GM12878 (cell line): Measurements from ENCODE around the gene ANKRD13B. TPM values are rescaled to one million over a fixed set of nuclear protein-coding genes. Genes with fewer than 3 reads are reported as not detected.
A peak's percentile ranks its signal among the peaks of the same experiment; 100 is the strongest.

Experiments used
- ATF7 ChIP-seq: fragments of 450-650 bp; IDR thresholded peaks from 2 replicates; pipeline ENCODE4 v1.6.1; 2016; ENCODE audit warnings: low read depth, mild to moderate bottlenecking
- CREM ChIP-seq: IDR thresholded peaks from 2 replicates; pipeline ENCODE4 v1.6.1; 2014; ENCODE audit warnings: antibody characterized with exemption, low read depth
- DPF2 ChIP-seq: fragments of 450-650 bp; IDR thresholded peaks from 2 replicates; pipeline ENCODE4 v1.6.1; 2017; ENCODE audit warnings: mild to moderate bottlenecking
- JUNB ChIP-seq: IDR thresholded peaks from 2 replicates; pipeline ENCODE4 v1.6.1; 2016; ENCODE audit warnings: antibody characterized with exemption, mild to moderate bottlenecking
- JUND ChIP-seq: IDR thresholded peaks from 2 replicates; pipeline ENCODE4 v1.6.1; 2012; ENCODE audit warnings: low read depth, mild to moderate bottlenecking, low read length, improper control_type of control experiment, moderate library complexity
- MAX ChIP-seq: IDR thresholded peaks from 2 replicates; pipeline ENCODE4 v1.6.1; 2012; ENCODE audit warnings: low read depth, low read length, improper control_type of control experiment
- NBN ChIP-seq: fragments of 450-650 bp; IDR thresholded peaks from 2 replicates; pipeline ENCODE4 v1.6.1; 2016
- RB1 ChIP-seq: fragments of 450-650 bp; formaldehyde crosslinking; IDR thresholded peaks from 2 replicates; pipeline ENCODE4 v1.6.1; 2017; ENCODE audit warnings: mild to moderate bottlenecking, borderline replicate concordance
- SP1 ChIP-seq: IDR thresholded peaks from one replicate; pipeline ENCODE4 v1.6.1; 2011; ENCODE audit warnings: low read depth, low read length
- SREBF2 ChIP-seq: IDR thresholded peaks from 2 replicates; pipeline ENCODE4 v1.6.1; 2012; ENCODE audit warnings: mild to moderate bottlenecking, low read length
- SUZ12 ChIP-seq: fragments of 200-600 bp; sonication (generic); IDR thresholded peaks from one replicate; pipeline ENCODE4 v1.6.1; 2018; ENCODE audit warnings: antibody characterized with exemption, mild to moderate bottlenecking; ENCODE audit not compliant: unreplicated experiment
- ZZZ3 ChIP-seq: IDR thresholded peaks from 2 replicates; pipeline ENCODE4 v1.6.1; 2011; ENCODE audit warnings: low read depth; ENCODE audit not compliant: control insufficient read depth, insufficient read length
- polyA plus RNA-seq, 11 experiments: library from polyadenylated mRNA; depleted of rRNA in 4 of 11; unstranded in 6 of 11; stranded (reverse) in 5 of 11; fragments of >200 nt; fragmentation: Nextera tagmentation in 4 of 11; fragmentation: Illumina TruSeq in 1 of 11; extraction: Ambion mirVana in 4 of 11; extraction: Trizol in 1 of 11; gene quantifications; 1 replicate in 1 of 11; 2 replicates in 10 of 11; pipeline versions ENCODE4 v1.2.1 to v1.2.3, GENCODE V29; 2011 to 2016; ENCODE audit warnings: inconsistent platforms in 2 of 11, missing spikeins in 2 of 11, low read depth in 1 of 11
- total RNA-seq, 4 experiments: library from RNA; depleted of rRNA in 3 of 4; stranded (reverse); fragments of >200 nt in 3 of 4; fragmentation: Illumina TruSeq in 1 of 4; extraction: Trizol in 1 of 4; gene quantifications; 2 replicates each; pipeline versions ENCODE4 v1.2.1 to v1.2.3, GENCODE V29; 2013 to 2021
- TF ChIP-seq, protein P1 (sequence below): fragments of 450-650 bp; IDR thresholded peaks from 2 replicates; pipeline ENCODE4 v1.6.1; 2017; ENCODE audit warnings: mild to moderate bottlenecking, moderate library complexity
- TF ChIP-seq, protein P2 (sequence below): fragments of 450-650 bp; IDR thresholded peaks from 2 replicates; pipeline ENCODE4 v1.6.1; 2017; ENCODE audit warnings: borderline replicate concordance
- TF ChIP-seq, protein P3 (sequence below): fragments of 450-650 bp; IDR thresholded peaks from 2 replicates; pipeline ENCODE4 v1.6.1; 2017; ENCODE audit warnings: antibody characterized with exemption, mild to moderate bottlenecking, moderate library complexity
- TF ChIP-seq, protein P4 (sequence below): fragments of 450-650 bp; IDR thresholded peaks from 2 replicates; pipeline ENCODE4 v1.6.1; 2017; ENCODE audit warnings: mild to moderate bottlenecking, moderate library complexity

The ANKRD13B gene
- total and polyA plus RNA-seq, 10 of the 15 experiments (the other 5 are each of a cell fraction or from before 2014, with no cell fraction given) = 0.18 to 15.0 (median 2.8) TPM

DNA sequence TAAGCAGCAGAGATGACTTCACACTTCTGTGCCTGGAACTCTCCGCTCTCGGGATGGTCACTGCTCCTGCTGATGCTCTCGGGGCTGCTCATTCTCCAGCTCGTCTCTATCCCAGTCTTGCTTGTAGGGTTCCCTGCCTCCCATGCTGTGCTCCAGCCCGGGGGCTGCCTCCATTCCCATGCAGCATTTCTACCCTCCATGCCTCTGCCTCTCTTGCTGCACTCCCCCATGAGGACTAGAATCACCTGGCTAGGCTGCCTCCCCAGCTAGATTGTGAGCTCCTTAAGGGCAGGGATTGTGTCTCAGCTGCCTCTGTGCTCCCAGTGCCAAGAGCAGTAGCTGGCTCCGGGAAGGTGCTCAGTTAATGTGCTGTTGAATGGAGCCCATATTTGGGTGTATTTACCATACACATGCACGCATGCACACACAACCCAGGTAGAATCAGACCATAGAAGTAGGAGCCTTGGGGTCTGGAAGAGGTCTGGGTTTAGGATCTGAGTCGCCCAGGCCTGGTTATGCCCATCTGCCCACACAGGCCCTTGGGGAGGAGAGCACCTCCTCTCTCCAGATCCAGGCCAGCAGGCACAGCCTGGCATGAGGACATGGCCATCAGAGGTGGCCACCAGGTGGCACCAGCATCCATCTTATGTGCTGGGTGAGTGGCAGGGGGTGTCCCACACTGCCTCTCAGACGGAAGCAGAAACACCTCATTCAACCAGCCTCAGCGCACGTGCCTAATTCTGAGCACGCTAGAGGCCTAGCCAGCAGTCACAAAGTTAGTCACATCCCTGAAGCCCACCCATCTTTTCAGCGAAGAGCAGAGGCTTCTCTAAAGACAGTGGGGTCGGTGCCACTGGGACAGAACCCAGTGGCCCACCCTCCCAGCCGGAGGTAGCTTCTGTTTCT lies 12.8 kb upstream of the ANKRD13B start (continued):
- TF ChIP-seq, protein P1, sequence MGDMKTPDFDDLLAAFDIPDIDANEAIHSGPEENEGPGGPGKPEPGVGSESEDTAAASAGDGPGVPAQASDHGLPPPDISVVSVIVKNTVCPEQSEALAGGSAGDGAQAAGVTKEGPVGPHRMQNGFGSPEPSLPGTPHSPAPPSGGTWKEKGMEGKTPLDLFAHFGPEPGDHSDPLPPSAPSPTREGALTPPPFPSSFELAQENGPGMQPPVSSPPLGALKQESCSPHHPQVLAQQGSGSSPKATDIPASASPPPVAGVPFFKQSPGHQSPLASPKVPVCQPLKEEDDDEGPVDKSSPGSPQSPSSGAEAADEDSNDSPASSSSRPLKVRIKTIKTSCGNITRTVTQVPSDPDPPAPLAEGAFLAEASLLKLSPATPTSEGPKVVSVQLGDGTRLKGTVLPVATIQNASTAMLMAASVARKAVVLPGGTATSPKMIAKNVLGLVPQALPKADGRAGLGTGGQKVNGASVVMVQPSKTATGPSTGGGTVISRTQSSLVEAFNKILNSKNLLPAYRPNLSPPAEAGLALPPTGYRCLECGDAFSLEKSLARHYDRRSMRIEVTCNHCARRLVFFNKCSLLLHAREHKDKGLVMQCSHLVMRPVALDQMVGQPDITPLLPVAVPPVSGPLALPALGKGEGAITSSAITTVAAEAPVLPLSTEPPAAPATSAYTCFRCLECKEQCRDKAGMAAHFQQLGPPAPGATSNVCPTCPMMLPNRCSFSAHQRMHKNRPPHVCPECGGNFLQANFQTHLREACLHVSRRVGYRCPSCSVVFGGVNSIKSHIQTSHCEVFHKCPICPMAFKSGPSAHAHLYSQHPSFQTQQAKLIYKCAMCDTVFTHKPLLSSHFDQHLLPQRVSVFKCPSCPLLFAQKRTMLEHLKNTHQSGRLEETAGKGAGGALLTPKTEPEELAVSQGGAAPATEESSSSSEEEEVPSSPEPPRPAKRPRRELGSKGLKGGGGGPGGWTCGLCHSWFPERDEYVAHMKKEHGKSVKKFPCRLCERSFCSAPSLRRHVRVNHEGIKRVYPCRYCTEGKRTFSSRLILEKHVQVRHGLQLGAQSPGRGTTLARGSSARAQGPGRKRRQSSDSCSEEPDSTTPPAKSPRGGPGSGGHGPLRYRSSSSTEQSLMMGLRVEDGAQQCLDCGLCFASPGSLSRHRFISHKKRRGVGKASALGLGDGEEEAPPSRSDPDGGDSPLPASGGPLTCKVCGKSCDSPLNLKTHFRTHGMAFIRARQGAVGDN = peak; percentile 95
- TF ChIP-seq DPF2 = no peak
- TF ChIP-seq MAX = peak; percentile 91
- TF ChIP-seq JUND = no peak
- peak; percentile 17 for TF ChIP-seq SP1
- 0 out of 2 replicates have a peak, but pooled peaks have one; percentile 52 for TF ChIP-seq ATF7
- TF ChIP-seq, protein P2, sequence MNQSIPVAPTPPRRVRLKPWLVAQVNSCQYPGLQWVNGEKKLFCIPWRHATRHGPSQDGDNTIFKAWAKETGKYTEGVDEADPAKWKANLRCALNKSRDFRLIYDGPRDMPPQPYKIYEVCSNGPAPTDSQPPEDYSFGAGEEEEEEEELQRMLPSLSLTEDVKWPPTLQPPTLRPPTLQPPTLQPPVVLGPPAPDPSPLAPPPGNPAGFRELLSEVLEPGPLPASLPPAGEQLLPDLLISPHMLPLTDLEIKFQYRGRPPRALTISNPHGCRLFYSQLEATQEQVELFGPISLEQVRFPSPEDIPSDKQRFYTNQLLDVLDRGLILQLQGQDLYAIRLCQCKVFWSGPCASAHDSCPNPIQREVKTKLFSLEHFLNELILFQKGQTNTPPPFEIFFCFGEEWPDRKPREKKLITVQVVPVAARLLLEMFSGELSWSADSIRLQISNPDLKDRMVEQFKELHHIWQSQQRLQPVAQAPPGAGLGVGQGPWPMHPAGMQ = no peak
- TF ChIP-seq JUNB = no peak
- peak; percentile 80; the same call in 1 of the 2 replicates for TF ChIP-seq NBN
- TF ChIP-seq, protein P3, sequence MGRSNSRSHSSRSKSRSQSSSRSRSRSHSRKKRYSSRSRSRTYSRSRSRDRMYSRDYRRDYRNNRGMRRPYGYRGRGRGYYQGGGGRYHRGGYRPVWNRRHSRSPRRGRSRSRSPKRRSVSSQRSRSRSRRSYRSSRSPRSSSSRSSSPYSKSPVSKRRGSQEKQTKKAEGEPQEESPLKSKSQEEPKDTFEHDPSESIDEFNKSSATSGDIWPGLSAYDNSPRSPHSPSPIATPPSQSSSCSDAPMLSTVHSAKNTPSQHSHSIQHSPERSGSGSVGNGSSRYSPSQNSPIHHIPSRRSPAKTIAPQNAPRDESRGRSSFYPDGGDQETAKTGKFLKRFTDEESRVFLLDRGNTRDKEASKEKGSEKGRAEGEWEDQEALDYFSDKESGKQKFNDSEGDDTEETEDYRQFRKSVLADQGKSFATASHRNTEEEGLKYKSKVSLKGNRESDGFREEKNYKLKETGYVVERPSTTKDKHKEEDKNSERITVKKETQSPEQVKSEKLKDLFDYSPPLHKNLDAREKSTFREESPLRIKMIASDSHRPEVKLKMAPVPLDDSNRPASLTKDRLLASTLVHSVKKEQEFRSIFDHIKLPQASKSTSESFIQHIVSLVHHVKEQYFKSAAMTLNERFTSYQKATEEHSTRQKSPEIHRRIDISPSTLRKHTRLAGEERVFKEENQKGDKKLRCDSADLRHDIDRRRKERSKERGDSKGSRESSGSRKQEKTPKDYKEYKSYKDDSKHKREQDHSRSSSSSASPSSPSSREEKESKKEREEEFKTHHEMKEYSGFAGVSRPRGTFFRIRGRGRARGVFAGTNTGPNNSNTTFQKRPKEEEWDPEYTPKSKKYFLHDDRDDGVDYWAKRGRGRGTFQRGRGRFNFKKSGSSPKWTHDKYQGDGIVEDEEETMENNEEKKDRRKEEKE = no peak
- TF ChIP-seq RB1 = peak; percentile 81
- TF ChIP-seq, protein P4, sequence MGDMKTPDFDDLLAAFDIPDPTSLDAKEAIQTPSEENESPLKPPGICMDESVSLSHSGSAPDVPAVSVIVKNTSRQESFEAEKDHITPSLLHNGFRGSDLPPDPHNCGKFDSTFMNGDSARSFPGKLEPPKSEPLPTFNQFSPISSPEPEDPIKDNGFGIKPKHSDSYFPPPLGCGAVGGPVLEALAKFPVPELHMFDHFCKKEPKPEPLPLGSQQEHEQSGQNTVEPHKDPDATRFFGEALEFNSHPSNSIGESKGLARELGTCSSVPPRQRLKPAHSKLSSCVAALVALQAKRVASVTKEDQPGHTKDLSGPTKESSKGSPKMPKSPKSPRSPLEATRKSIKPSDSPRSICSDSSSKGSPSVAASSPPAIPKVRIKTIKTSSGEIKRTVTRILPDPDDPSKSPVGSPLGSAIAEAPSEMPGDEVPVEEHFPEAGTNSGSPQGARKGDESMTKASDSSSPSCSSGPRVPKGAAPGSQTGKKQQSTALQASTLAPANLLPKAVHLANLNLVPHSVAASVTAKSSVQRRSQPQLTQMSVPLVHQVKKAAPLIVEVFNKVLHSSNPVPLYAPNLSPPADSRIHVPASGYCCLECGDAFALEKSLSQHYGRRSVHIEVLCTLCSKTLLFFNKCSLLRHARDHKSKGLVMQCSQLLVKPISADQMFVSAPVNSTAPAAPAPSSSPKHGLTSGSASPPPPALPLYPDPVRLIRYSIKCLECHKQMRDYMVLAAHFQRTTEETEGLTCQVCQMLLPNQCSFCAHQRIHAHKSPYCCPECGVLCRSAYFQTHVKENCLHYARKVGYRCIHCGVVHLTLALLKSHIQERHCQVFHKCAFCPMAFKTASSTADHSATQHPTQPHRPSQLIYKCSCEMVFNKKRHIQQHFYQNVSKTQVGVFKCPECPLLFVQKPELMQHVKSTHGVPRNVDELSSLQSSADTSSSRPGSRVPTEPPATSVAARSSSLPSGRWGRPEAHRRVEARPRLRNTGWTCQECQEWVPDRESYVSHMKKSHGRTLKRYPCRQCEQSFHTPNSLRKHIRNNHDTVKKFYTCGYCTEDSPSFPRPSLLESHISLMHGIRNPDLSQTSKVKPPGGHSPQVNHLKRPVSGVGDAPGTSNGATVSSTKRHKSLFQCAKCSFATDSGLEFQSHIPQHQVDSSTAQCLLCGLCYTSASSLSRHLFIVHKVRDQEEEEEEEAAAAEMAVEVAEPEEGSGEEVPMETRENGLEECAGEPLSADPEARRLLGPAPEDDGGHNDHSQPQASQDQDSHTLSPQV = no peak
- TF ChIP-seq ZZZ3 = no peak
- no peak for TF ChIP-seq SREBF2
- TF ChIP-seq SUZ12 = no peak
- TF ChIP-seq CREM = peak; percentile 15; the same call in 1 of the 2 replicates
